PC-9 (cell line): ENCODE data around the gene SYNDIG1.

Experiments
- EZH2 ChIP-seq: fragments of 200-600 bp; sonication (generic); IDR thresholded peaks from 2 replicates; pipeline ENCODE4 v1.8.0; 2017; ENCODE audit warnings: antibody characterized with exemption, low read depth
- TF ChIP-seq, protein P1 (sequence below): fragments of 200-600 bp; sonication (generic); conservative IDR thresholded peaks from 2 replicates; pipeline ENCODE4 v1.6.1; 2017; ENCODE audit warnings: mixed run types, antibody characterized with exemption, mild to moderate bottlenecking, moderate library complexity

DNA sequence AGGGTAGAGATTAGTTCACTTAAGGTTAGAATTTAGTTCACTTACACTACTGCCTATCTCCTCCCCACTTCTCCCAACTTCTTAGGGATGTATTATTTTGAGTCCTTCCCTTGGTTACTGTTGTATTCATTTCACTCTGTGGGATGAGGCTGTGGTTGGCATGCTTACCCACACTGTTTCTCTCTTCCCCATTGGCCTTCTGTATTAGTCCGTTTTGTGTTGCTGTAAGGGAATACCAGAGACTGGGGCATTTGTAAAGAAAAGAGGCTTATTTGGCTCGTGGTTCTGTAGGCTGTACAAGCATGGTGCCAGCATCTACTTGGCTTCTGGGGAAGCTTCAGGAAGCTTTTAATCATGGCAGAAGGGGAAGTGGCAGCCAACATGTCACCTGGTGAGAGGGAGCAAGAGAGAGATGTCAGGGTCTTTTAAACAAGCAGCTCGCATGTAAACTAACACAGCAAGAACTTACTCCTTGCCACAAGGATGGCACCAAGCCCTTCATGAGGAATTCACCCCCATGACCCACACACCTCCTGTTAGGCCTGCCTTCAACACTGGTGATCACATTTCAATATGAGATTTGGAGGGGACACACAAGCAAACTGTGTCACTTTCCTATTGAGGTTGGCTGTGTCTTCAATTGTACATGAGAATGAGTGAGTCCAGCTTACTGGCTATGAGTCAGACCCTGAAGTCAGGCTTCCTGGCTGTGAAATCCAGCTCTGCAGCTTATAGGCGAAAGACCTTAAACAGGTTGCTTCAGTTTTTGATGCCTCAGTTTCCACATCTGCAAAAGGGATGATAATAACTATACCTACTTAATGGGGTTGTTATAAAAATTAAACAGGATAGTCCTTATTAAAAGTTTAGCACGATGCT, 53.3 kb downstream of the SYNDIG1 start:
- TF ChIP-seq, protein P1, sequence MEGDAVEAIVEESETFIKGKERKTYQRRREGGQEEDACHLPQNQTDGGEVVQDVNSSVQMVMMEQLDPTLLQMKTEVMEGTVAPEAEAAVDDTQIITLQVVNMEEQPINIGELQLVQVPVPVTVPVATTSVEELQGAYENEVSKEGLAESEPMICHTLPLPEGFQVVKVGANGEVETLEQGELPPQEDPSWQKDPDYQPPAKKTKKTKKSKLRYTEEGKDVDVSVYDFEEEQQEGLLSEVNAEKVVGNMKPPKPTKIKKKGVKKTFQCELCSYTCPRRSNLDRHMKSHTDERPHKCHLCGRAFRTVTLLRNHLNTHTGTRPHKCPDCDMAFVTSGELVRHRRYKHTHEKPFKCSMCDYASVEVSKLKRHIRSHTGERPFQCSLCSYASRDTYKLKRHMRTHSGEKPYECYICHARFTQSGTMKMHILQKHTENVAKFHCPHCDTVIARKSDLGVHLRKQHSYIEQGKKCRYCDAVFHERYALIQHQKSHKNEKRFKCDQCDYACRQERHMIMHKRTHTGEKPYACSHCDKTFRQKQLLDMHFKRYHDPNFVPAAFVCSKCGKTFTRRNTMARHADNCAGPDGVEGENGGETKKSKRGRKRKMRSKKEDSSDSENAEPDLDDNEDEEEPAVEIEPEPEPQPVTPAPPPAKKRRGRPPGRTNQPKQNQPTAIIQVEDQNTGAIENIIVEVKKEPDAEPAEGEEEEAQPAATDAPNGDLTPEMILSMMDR = no peak
- TF ChIP-seq EZH2 = no peak
